Naive B cell (primary cell): ENCODE data around the gene CNTNAP5. TPM values are rescaled to one million over a fixed set of nuclear protein-coding genes. Genes with fewer than 3 reads are reported as not detected.
A peak's percentile ranks its signal among the peaks of the same experiment; 100 is the strongest.

Experiments used
- ATAC-seq, 2 donors: fragments of 150-1000 bp; cut with Tn5 transposase; 2 replicates each; pipeline ENCODE4 v1.10.0; 2021; ENCODE audit warnings: low read depth in 2 of 2, mild to moderate bottlenecking in 2 of 2, moderate library complexity in 2 of 2
- DNase-seq: peaks from one replicate; pipeline ENCODE4 v3.0.0; 2022
- H3K27ac Mint-ChIP-seq, 6 donors: one replicate each; pipeline ENCODE4 v1.8.0; 2020 to 2022; ENCODE audit warnings: mild to moderate bottlenecking in 6 of 6, mixed read lengths in 6 of 6, moderate library complexity in 5 of 6, inconsistent platforms in 2 of 6
- H3K27me3 Mint-ChIP-seq, 3 donors: one replicate each; pipeline ENCODE4 v1.8.0; 2021 to 2022; ENCODE audit warnings: mixed read lengths in 3 of 3, mild to moderate bottlenecking in 1 of 3
- H3K36me3 Mint-ChIP-seq, 2 donors: one replicate each; pipeline ENCODE4 v1.8.0; 2020 to 2022; ENCODE audit warnings: mixed read lengths in 2 of 2, inconsistent platforms in 1 of 2, mild to moderate bottlenecking in 1 of 2
- H3K4me1 Mint-ChIP-seq, 3 donors: one replicate each; pipeline ENCODE4 v1.8.0; 2020 to 2022; ENCODE audit warnings: mixed read lengths in 3 of 3, inconsistent platforms in 1 of 3, mild to moderate bottlenecking in 1 of 3, moderate library complexity in 1 of 3
- H3K4me3 Mint-ChIP-seq, 8 donors: one replicate each; pipeline ENCODE4 v1.8.0; 2020 to 2022; ENCODE audit warnings: mild to moderate bottlenecking in 8 of 8, mixed read lengths in 8 of 8, moderate library complexity in 8 of 8, inconsistent platforms in 2 of 8
- H3K9me3 Mint-ChIP-seq, 7 donors: one replicate each; pipeline ENCODE4 v1.8.0; 2020 to 2022; ENCODE audit warnings: mixed read lengths in 7 of 7, mild to moderate bottlenecking in 5 of 7, inconsistent platforms in 2 of 7, moderate library complexity in 1 of 7
- polyA plus RNA-seq, 6 donors: library from polyadenylated mRNA; unstranded; fragments of 300-500 nt; fragmentation: Illumina TruSeq; gene quantifications; one replicate each; pipeline ENCODE4 v1.2.3, GENCODE V29; 2021; ENCODE audit warnings: low read depth in 6 of 6

CNTNAP5 gene
- not detected for polyA plus RNA-seq

GRCh38 chr2:124025171-124025580, at the start of gene CNTNAP5:
CNTNAP5 (plus strand) TSS chr2:124025287; CDS start chr2:124025651, 364 bp downstream.
- no peak for ATAC-seq
- Mint-ChIP-seq H3K27me3 (peaks cover 34 to 47% (median 46%) of the 10 kb centered on the region in 3 donors), H3K9me3 (peaks cover 0 to 9% (median 3%) of the 10 kb centered on the region in 7 donors), H3K27ac (no peak within 1 kb of the TSS), H3K4me3 (peak within 1 kb of the TSS in 1 of 8 donors; percentile 8), H3K4me1 (peaks cover 0 to 3% (median 0%) of the 10 kb centered on the region in 3 donors), H3K36me3 (no peaks in the 10 kb centered on the region)
- no peak for DNase-seq

GRCh38 chr2:123976054-123976648, 48.9 kb upstream of the CNTNAP5 start:
- peaks cover 0 to 37% (median 15%) of the 10 kb centered on the region in 7 donors for H3K9me3 Mint-ChIP-seq
- no peak overlapping the region for H3K27ac Mint-ChIP-seq

GRCh38 chr2:123993728-123994323, 31.3 kb upstream of the CNTNAP5 start:
- peak in 1 of 2 donors; percentile 58 for ATAC-seq
- Mint-ChIP-seq H3K4me1 (peaks cover 4 to 7% (median 6%) of the 10 kb centered on the region in 3 donors), H3K27me3 (no peaks in the 10 kb centered on the region)

More at GRCh38 chr2:123976054-123976648, 48.9 kb upstream of the CNTNAP5 start:
- DNase-seq = no peak
- H3K4me1 Mint-ChIP-seq = peaks cover 7 to 10% (median 8%) of the 10 kb centered on the region in 3 donors
- no peaks in the 10 kb centered on the region for H3K36me3 Mint-ChIP-seq
- H3K4me3 Mint-ChIP-seq = no peak overlapping the region
- ATAC-seq = no peak
- peaks cover 0 to 29% (median 11%) of the 10 kb centered on the region in 3 donors for H3K27me3 Mint-ChIP-seq

GRCh38 chr2:123999681-124000080, 25.4 kb upstream of the CNTNAP5 start:
- H3K4me3 Mint-ChIP-seq = no peak overlapping the region
- no peaks in the 10 kb centered on the region for H3K36me3 Mint-ChIP-seq
- ATAC-seq (no peak), DNase-seq (no peak)
- H3K27ac Mint-ChIP-seq = no peak overlapping the region
- no peaks in the 10 kb centered on the region for H3K4me1 Mint-ChIP-seq
- H3K9me3 Mint-ChIP-seq = peaks cover 0 to 2% (median 0%) of the 10 kb centered on the region in 7 donors
- no peaks in the 10 kb centered on the region for H3K27me3 Mint-ChIP-seq

More at GRCh38 chr2:123993728-123994323, 31.3 kb upstream of the CNTNAP5 start:
- H3K9me3 Mint-ChIP-seq = peaks cover 0 to 2% (median 0%) of the 10 kb centered on the region in 7 donors
- H3K27ac Mint-ChIP-seq = no peak overlapping the region
- no peaks in the 10 kb centered on the region for H3K36me3 Mint-ChIP-seq
- DNase-seq = peak; percentile 7
- no peak overlapping the region for H3K4me3 Mint-ChIP-seq

GRCh38 chr2:124001696-124002430, 23.2 kb upstream of the CNTNAP5 start:
- Mint-ChIP-seq H3K27ac (no peak overlapping the region), H3K4me1 (no peaks in the 10 kb centered on the region), H3K9me3 (peaks cover 0 to 2% (median 0%) of the 10 kb centered on the region in 7 donors), H3K36me3 (no peaks in the 10 kb centered on the region), H3K4me3 (no peak overlapping the region), H3K27me3 (peaks cover 0 to 4% (median 0%) of the 10 kb centered on the region in 3 donors)
- ATAC-seq (no peak), DNase-seq (no peak)

GRCh38 chr2:124018890-124019289, 6.2 kb upstream of the CNTNAP5 start:
- Mint-ChIP-seq H3K36me3 (no peaks in the 10 kb centered on the region), H3K27me3 (peaks cover 13 to 18% (median 14%) of the 10 kb centered on the region in 3 donors), H3K4me3 (no peak overlapping the region), H3K9me3 (peaks cover 0 to under 1% (median 0%) of the 10 kb centered on the region in 7 donors), H3K4me1 (no peaks in the 10 kb centered on the region), H3K27ac (peak overlapping the region in 1 of 6 donors; percentile 39)
- DNase-seq (no peak), ATAC-seq (no peak)

GRCh38 chr2:124024561-124025170, 421 bp upstream of the CNTNAP5 start:
- peaks cover 34 to 47% (median 46%) of the 10 kb centered on the region in 3 donors for H3K27me3 Mint-ChIP-seq
- peaks cover 0 to 9% (median 3%) of the 10 kb centered on the region in 7 donors for H3K9me3 Mint-ChIP-seq
- no peaks in the 10 kb centered on the region for H3K36me3 Mint-ChIP-seq
- H3K4me1 Mint-ChIP-seq = peaks cover 0 to 3% (median 0%) of the 10 kb centered on the region in 3 donors
- ATAC-seq (no peak), DNase-seq (no peak)
- H3K4me3 Mint-ChIP-seq = peak overlapping the region in 1 of 8 donors; percentile 8
- H3K27ac Mint-ChIP-seq = no peak overlapping the region

GRCh38 chr2:124025891-124026434, 876 bp downstream of the CNTNAP5 start:
- Mint-ChIP-seq H3K27me3 (peaks cover 34 to 47% (median 46%) of the 10 kb centered on the region in 3 donors), H3K36me3 (no peaks in the 10 kb centered on the region), H3K27ac (no peak overlapping the region), H3K4me3 (no peak overlapping the region), H3K4me1 (peaks cover 0 to 3% (median 0%) of the 10 kb centered on the region in 3 donors), H3K9me3 (peaks cover 0 to 9% (median 3%) of the 10 kb centered on the region in 7 donors)
- ATAC-seq (no peak), DNase-seq (no peak)

GRCh38 chr2:124026503-124026902, 1.4 kb downstream of the CNTNAP5 start:
- H3K27ac Mint-ChIP-seq = no peak overlapping the region
- no peak overlapping the region for H3K4me3 Mint-ChIP-seq
- ATAC-seq (no peak), DNase-seq (no peak)
- H3K36me3 Mint-ChIP-seq = no peaks in the 10 kb centered on the region
- H3K4me1 Mint-ChIP-seq = peaks cover 0 to 3% (median 0%) of the 10 kb centered on the region in 3 donors
- H3K9me3 Mint-ChIP-seq = peaks cover 0 to 9% (median 3%) of the 10 kb centered on the region in 7 donors
- H3K27me3 Mint-ChIP-seq = peaks cover 34 to 47% (median 41%) of the 10 kb centered on the region in 3 donors

- DNase-seq (no peak), ATAC-seq (no peak)
- H3K27me3 Mint-ChIP-seq = peaks cover 34 to 47% (median 41%) of the 10 kb centered on the region in 3 donors
- H3K27ac Mint-ChIP-seq = no peak overlapping the region
- no peak overlapping the region for H3K4me3 Mint-ChIP-seq
- H3K9me3 Mint-ChIP-seq = peaks cover 0 to 9% (median 4%) of the 10 kb centered on the region in 7 donors
- H3K36me3 Mint-ChIP-seq = no peaks in the 10 kb centered on the region
- peaks cover 0 to 3% (median 0%) of the 10 kb centered on the region in 3 donors for H3K4me1 Mint-ChIP-seq
Measured at GRCh38 chr2:124027182-124027581, 2.1 kb downstream of the CNTNAP5 start.

GRCh38 chr2:124032799-124033198, 7.7 kb downstream of the CNTNAP5 start:
- peaks cover 0 to 2% (median 0%) of the 10 kb centered on the region in 7 donors for H3K9me3 Mint-ChIP-seq

GRCh38 chr2:124034265-124034664, 9.2 kb downstream of the CNTNAP5 start:
- DNase-seq = no peak
- H3K9me3 Mint-ChIP-seq = peaks cover 0 to 2% (median 0%) of the 10 kb centered on the region in 7 donors
- no peak overlapping the region for H3K27ac Mint-ChIP-seq
- H3K27me3 Mint-ChIP-seq = no peaks in the 10 kb centered on the region
- no peak overlapping the region for H3K4me3 Mint-ChIP-seq
- no peaks in the 10 kb centered on the region for H3K36me3 Mint-ChIP-seq
- ATAC-seq = no peak
- H3K4me1 Mint-ChIP-seq = no peaks in the 10 kb centered on the region

More at GRCh38 chr2:124032799-124033198, 7.7 kb downstream of the CNTNAP5 start:
- Mint-ChIP-seq H3K36me3 (no peaks in the 10 kb centered on the region), H3K27me3 (no peaks in the 10 kb centered on the region), H3K4me1 (no peaks in the 10 kb centered on the region), H3K4me3 (no peak overlapping the region), H3K27ac (no peak overlapping the region)
- DNase-seq (no peak), ATAC-seq (no peak)

- DNase-seq (no peak), ATAC-seq (no peak)
- H3K9me3 Mint-ChIP-seq = peaks cover 0 to 2% (median 0%) of the 10 kb centered on the region in 7 donors
- H3K4me3 Mint-ChIP-seq = no peak overlapping the region
- no peaks in the 10 kb centered on the region for H3K36me3 Mint-ChIP-seq
- no peaks in the 10 kb centered on the region for H3K27me3 Mint-ChIP-seq
- H3K4me1 Mint-ChIP-seq = no peaks in the 10 kb centered on the region
- no peak overlapping the region for H3K27ac Mint-ChIP-seq
Measured at GRCh38 chr2:124035001-124035400, 9.9 kb downstream of the CNTNAP5 start.
